GM18511 (cell line): ENCODE data around the gene NLGN4X.

Source experiments
- ATAC-seq: cut with Tn5 transposase; IDR thresholded peaks from one replicate; pipeline ENCODE4 v1.9.1; 2021; ENCODE audit warnings: mild to moderate bottlenecking, moderate library complexity; ENCODE audit not compliant: unreplicated experiment

NLGN4X gene

GRCh38 chrX:5876984-5877596, 351.6 kb downstream of the NLGN4X start:
- ATAC-seq = no peak

GRCh38 chrX:5870238-5870637, 358.4 kb downstream of the NLGN4X start:
- ATAC-seq = no peak

GRCh38 chrX:5869786-5870185, 358.9 kb downstream of the NLGN4X start:
- no peak for ATAC-seq

- no peak for ATAC-seq
Measured at GRCh38 chrX:5867778-5868177, 360.9 kb downstream of the NLGN4X start.

GRCh38 chrX:5857232-5857631, 371.4 kb downstream of the NLGN4X start:
- ATAC-seq = no peak

DNA sequence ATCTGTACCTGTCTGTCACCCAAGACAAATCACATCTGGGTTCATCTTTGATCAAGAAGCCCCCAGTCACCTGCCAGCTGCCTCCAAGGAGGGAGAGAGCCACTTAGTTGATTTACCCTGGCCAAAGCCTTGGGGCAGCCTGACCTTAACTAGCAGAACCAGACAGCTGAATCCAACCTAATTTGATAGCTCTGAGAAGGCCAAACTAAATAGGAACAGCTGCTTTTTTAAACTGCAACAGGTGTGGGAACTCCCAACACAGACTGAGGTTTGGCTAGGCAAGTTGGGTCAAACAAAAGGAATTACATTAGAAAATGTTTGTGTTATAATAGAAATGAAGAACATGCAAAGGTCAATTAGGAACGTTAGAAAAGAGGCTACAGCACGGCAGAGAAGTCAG, 375.7 kb downstream of the NLGN4X start:
- no peak for ATAC-seq

DNA sequence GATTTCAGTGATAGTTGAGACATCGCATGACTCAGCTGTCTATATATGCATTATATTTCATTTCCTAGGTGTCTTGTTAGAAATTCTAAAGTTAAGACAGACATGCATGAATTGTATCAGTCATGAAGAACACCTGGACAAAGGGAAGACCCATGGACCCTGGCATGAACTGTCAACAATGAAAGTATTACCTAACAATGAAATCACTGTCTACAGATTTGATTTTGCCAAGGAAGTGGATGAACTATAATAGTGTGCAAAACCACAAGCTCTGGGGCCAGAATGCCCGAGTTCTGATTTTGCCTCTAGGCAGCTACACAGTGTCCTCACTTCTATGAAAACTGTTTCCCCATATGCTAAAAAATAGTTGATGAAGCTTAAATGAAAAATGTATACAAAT, 386.1 kb downstream of the NLGN4X start:
- ATAC-seq = no peak
